Measurements from ENCODE around the gene TBATA.

Gene TBATA

GRCh38 chr10:70785190-70785589, at the start of gene TBATA:
TBATA (minus strand) TSS chr10:70785377; CDS start chr10:70783379, 1,998 bp downstream.
- TF ChIP-seq CTCF (IDR thresholded peaks at IDR 0.05), result no peak
- no peak for TF ChIP-seq ZFX (IDR thresholded peaks at IDR 0.05; ENCODE audit: borderline replicate concordance)
- H3K27ac ChIP-seq, result no peak within 1 kb of the TSS

GRCh38 chr10:70834441-70835151, 49.4 kb upstream of the TBATA start:
- no peak overlapping the region for H3K27ac ChIP-seq

GRCh38 chr10:70834021-70834420, 48.8 kb upstream of the TBATA start:
- no peak overlapping the region for H3K27ac ChIP-seq
- TF ChIP-seq CTCF (IDR thresholded peaks at IDR 0.05), result no peak
- TF ChIP-seq ZFX (IDR thresholded peaks at IDR 0.05; ENCODE audit: borderline replicate concordance), result no peak

More at GRCh38 chr10:70834441-70835151, 49.4 kb upstream of the TBATA start:
- TF ChIP-seq CTCF (IDR thresholded peaks at IDR 0.05), result no peak
- TF ChIP-seq ZFX (IDR thresholded peaks at IDR 0.05; ENCODE audit: borderline replicate concordance), result no peak

- H3K27ac ChIP-seq, result no peak overlapping the region
- TF ChIP-seq ZFX (IDR thresholded peaks at IDR 0.05; ENCODE audit: borderline replicate concordance) (no peak), CTCF (IDR thresholded peaks at IDR 0.05) (no peak)
These were observed 48.4 kb upstream of the TBATA start for GRCh38 chr10:70833601-70834000.

GRCh38 chr10:70832852-70833528, 47.8 kb upstream of the TBATA start:
- TF ChIP-seq CTCF (IDR thresholded peaks at IDR 0.05) (no peak), ZFX (IDR thresholded peaks at IDR 0.05; ENCODE audit: borderline replicate concordance) (no peak)
- H3K27ac ChIP-seq, result no peak overlapping the region

GRCh38 chr10:70832221-70832620, 47.0 kb upstream of the TBATA start:
- TF ChIP-seq CTCF (IDR thresholded peaks at IDR 0.05), result no peak
- TF ChIP-seq ZFX (IDR thresholded peaks at IDR 0.05; ENCODE audit: borderline replicate concordance), result no peak
- H3K27ac ChIP-seq, result no peak overlapping the region

GRCh38 chr10:70830164-70830563, 45.0 kb upstream of the TBATA start:
- no peak overlapping the region for H3K27ac ChIP-seq
- TF ChIP-seq ZFX (IDR thresholded peaks at IDR 0.05; ENCODE audit: borderline replicate concordance) (no peak), CTCF (IDR thresholded peaks at IDR 0.05) (no peak)

Data from 22Rv1 (cell line).